Measurements from ENCODE around the gene MARK4.
"Not testable (repeated sequence)": the region's sequence is repeated elsewhere in the genome, so short reads cannot be mapped to it uniquely, and the experiment has no call there.

The MARK4 gene

GRCh38 chr19:45305421-45305820, 54.4 kb downstream of the MARK4 start:
- no peak for DNase-seq (ENCODE audit: low read depth in 2 of 2)

GRCh38 chr19:45306040-45306439, 55.0 kb downstream of the MARK4 start:
- DNase-seq (ENCODE audit: low read depth in 2 of 2) = no peak

GRCh38 chr19:45306518-45307027, 55.5 kb downstream of the MARK4 start:
- DNase-seq (ENCODE audit: low read depth in 2 of 2) = no peak

- no peak for DNase-seq (ENCODE audit: low read depth in 2 of 2)
Measured at GRCh38 chr19:45307361-45307760, 56.3 kb downstream of the MARK4 start.

GRCh38 chr19:45309322-45309721, 58.3 kb downstream of the MARK4 start:
- not testable (repeated sequence) for DNase-seq (ENCODE audit: low read depth in 2 of 2)

- DNase-seq (ENCODE audit: low read depth in 2 of 2) = no peak
Measured at GRCh38 chr19:45311621-45312020, 60.5 kb downstream of the MARK4 start.

- DNase-seq (ENCODE audit: low read depth in 2 of 2) = not testable (repeated sequence)
Measured at GRCh38 chr19:45312285-45312684, 61.2 kb downstream of the MARK4 start.

GRCh38 chr19:45314708-45315245, 63.7 kb downstream of the MARK4 start:
- DNase-seq (ENCODE audit: low read depth in 2 of 2) = no peak

GRCh38 chr19:45315304-45315703, 64.2 kb downstream of the MARK4 start:
- DNase-seq (ENCODE audit: low read depth in 2 of 2) = no peak

GRCh38 chr19:45320997-45321775, 70.1 kb downstream of the MARK4 start:
- DNase-seq (ENCODE audit: low read depth in 2 of 2) = no peak

- DNase-seq (ENCODE audit: low read depth in 2 of 2) = no peak
Measured at GRCh38 chr19:45321848-45322247, 70.8 kb downstream of the MARK4 start.

GRCh38 chr19:45322311-45322710, 71.2 kb downstream of the MARK4 start:
- no peak for DNase-seq (ENCODE audit: low read depth in 2 of 2)

- DNase-seq (ENCODE audit: low read depth in 2 of 2) = no peak
Measured at GRCh38 chr19:45322744-45323281, 71.7 kb downstream of the MARK4 start, which contains the start of gene CKM. TSS of gene CKM (minus strand) at chr19:45322875. CDS start at chr19:45319713, 3,162 bp downstream.

- no peak for DNase-seq (ENCODE audit: low read depth in 2 of 2)
Measured at GRCh38 chr19:45323671-45324081, 72.6 kb downstream of the MARK4 start.

GRCh38 chr19:45324349-45324907, 73.4 kb downstream of the MARK4 start:
- DNase-seq (ENCODE audit: low read depth in 2 of 2) = no peak

GRCh38 chr19:45327404-45328143, 76.5 kb downstream of the MARK4 start:
- no peak for DNase-seq (ENCODE audit: low read depth in 2 of 2)

- DNase-seq (ENCODE audit: low read depth in 2 of 2) = no peak
Measured at GRCh38 chr19:45331411-45331810, 80.3 kb downstream of the MARK4 start.

- DNase-seq (ENCODE audit: low read depth in 2 of 2) = no peak
Measured at GRCh38 chr19:45333609-45334303, 82.7 kb downstream of the MARK4 start.

GRCh38 chr19:45334881-45335280, 83.8 kb downstream of the MARK4 start:
- DNase-seq (ENCODE audit: low read depth in 2 of 2) = not testable (repeated sequence)

- no peak for DNase-seq (ENCODE audit: low read depth in 2 of 2)
Measured at GRCh38 chr19:45336696-45337251, 85.7 kb downstream of the MARK4 start.

- DNase-seq (ENCODE audit: low read depth in 2 of 2) = no peak
Measured at GRCh38 chr19:45339629-45340028, 88.6 kb downstream of the MARK4 start.

Data from stimulated activated CD4-positive, alpha-beta T cell treated with anti-CD3 and anti-CD28 coated beads, Interleukin-4, amount 100 ng/mL, for 48 hours (primary cell).